Neural cell (in vitro differentiated cells): Measurements from ENCODE around the gene FHL3. TPM values are rescaled to one million over a fixed set of nuclear protein-coding genes. Genes with fewer than 3 reads are reported as not detected.
"Not testable (repeated sequence)": the region's sequence is repeated elsewhere in the genome, so short reads cannot be mapped to it uniquely, and the experiment has no call there.

Experiments
- H2AFZ ChIP-seq: fragments of 200-600, 300-800 bp; sonication (generic), shearing (Covaris generic); 2 replicates; pipeline ENCODE4 v1.6.0; 2014; ENCODE audit warnings: low read depth, mild to moderate bottlenecking, antibody characterized with exemption, low read length, moderate library complexity
- H3F3A ChIP-seq: fragments of 200-600 bp; shearing (Covaris generic); 2 replicates; pipeline ENCODE4 v1.6.1; 2016; ENCODE audit warnings: mild to moderate bottlenecking, moderate library complexity, mixed read lengths, antibody characterized with exemption, low read length; ENCODE audit not compliant: insufficient read depth, poor library complexity, severe bottlenecking
- H3K27ac ChIP-seq: fragments of 200-600, 300-800 bp; sonication (generic), shearing (Covaris generic); 2 replicates; pipeline ENCODE4 v1.5.1; 2014; ENCODE audit warnings: mild to moderate bottlenecking, low read length, moderate library complexity
- H3K27me3 ChIP-seq: fragments of 300-800, 200-600 bp; sonication (generic), shearing (Covaris generic); 2 replicates; pipeline ENCODE4 v1.6.0; 2014; ENCODE audit warnings: mild to moderate bottlenecking, low read depth, low read length, moderate library complexity; ENCODE audit not compliant: insufficient read depth
- H3K36me3 ChIP-seq: fragments of 300-800, 200-600 bp; sonication (generic), shearing (Covaris generic); 2 replicates; pipeline ENCODE4 v1.5.1; 2014; ENCODE audit warnings: mild to moderate bottlenecking, antibody characterized with exemption, low read length, moderate library complexity; ENCODE audit not compliant: insufficient read depth
- H3K4me2 ChIP-seq: fragments of 300-800, 200-600 bp; sonication (generic), shearing (Covaris generic); 2 replicates; pipeline ENCODE4 v1.6.0; 2014; ENCODE audit warnings: mild to moderate bottlenecking, low read length
- H3K4me3 ChIP-seq: fragments of 300-800, 200-600 bp; sonication (generic), shearing (Covaris generic); 2 replicates; pipeline ENCODE4 v1.5.1; 2014; ENCODE audit warnings: mild to moderate bottlenecking, low read length, moderate library complexity
- H3K79me2 ChIP-seq: fragments of 200-600 bp; shearing (Covaris generic); replicated peaks from 2 replicates; pipeline ENCODE4 v1.6.0; 2014; ENCODE audit warnings: mild to moderate bottlenecking, low read length, moderate library complexity; ENCODE audit not compliant: insufficient read depth
- H3K9ac ChIP-seq: fragments of 300-800, 200-600 bp; sonication (generic), shearing (Covaris generic); 2 replicates; pipeline ENCODE4 v1.6.1; 2016; ENCODE audit warnings: mild to moderate bottlenecking, low read length, mixed read lengths
- H3K9me2 ChIP-seq: fragments of 200-600 bp; shearing (Covaris generic); 2 replicates; pipeline ENCODE4 v1.6.1; 2016; ENCODE audit warnings: mild to moderate bottlenecking, low read length, mixed read lengths; ENCODE audit not compliant: insufficient read depth
- H3K9me3 ChIP-seq: fragments of 200-600, 300-800 bp; sonication (generic), shearing (Covaris generic); 2 replicates; pipeline ENCODE4 v1.6.1; 2016; ENCODE audit warnings: mild to moderate bottlenecking, mixed run types, low read length, moderate library complexity, mixed read lengths
- H4K20me1 ChIP-seq: fragments of 200-600 bp; shearing (Covaris generic); 2 replicates; pipeline ENCODE4 v1.6.1; 2016; ENCODE audit warnings: mild to moderate bottlenecking, mixed run types; ENCODE audit not compliant: insufficient read depth
- EP300 ChIP-seq: fragments of 450-650 bp; conservative IDR thresholded peaks from 2 replicates; pipeline ENCODE4 v1.6.1; 2014; ENCODE audit warnings: antibody characterized with exemption, mild to moderate bottlenecking, moderate library complexity; ENCODE audit not compliant: poor library complexity, severe bottlenecking
- MXI1 ChIP-seq: fragments of 450-650 bp; conservative IDR thresholded peaks from 2 replicates; pipeline ENCODE4 v1.6.1; 2014; ENCODE audit warnings: antibody characterized with exemption, mild to moderate bottlenecking; ENCODE audit not compliant: poor library complexity, severe bottlenecking
- POLR2AphosphoS5 ChIP-seq: IDR thresholded peaks from 2 replicates; pipeline ENCODE4 v1.6.1; 2012
- RAD21 ChIP-seq: fragments of 450-650 bp; conservative IDR thresholded peaks from 2 replicates; pipeline ENCODE4 v1.6.1; 2014; ENCODE audit warnings: antibody characterized with exemption, mild to moderate bottlenecking, moderate library complexity
- SMC3 ChIP-seq: fragments of 450-650 bp; conservative IDR thresholded peaks from 2 replicates; pipeline ENCODE4 v1.6.1; 2014; ENCODE audit warnings: antibody characterized with exemption, mild to moderate bottlenecking, moderate library complexity; ENCODE audit not compliant: poor library complexity
- polyA plus RNA-seq: library from polyadenylated mRNA; depleted of rRNA; stranded (reverse); fragments of >200 nt; gene quantifications from 2 replicates; pipeline ENCODE4 v1.2.3, GENCODE V29; 2014
- TF ChIP-seq, protein P1 (sequence below): fragments of 450-650 bp; IDR thresholded peaks from 2 replicates; pipeline ENCODE4 v1.5.1; 2014; ENCODE audit warnings: antibody characterized with exemption, mild to moderate bottlenecking, moderate library complexity; ENCODE audit not compliant: poor library complexity, severe bottlenecking
- TF ChIP-seq, protein P2 (sequence below): IDR thresholded peaks from 2 replicates; pipeline ENCODE4 v1.6.1; 2012; ENCODE audit warnings: borderline replicate concordance

The FHL3 gene
- polyA plus RNA-seq, 1 donor from 2014 or later = 3.5 TPM

DNA sequence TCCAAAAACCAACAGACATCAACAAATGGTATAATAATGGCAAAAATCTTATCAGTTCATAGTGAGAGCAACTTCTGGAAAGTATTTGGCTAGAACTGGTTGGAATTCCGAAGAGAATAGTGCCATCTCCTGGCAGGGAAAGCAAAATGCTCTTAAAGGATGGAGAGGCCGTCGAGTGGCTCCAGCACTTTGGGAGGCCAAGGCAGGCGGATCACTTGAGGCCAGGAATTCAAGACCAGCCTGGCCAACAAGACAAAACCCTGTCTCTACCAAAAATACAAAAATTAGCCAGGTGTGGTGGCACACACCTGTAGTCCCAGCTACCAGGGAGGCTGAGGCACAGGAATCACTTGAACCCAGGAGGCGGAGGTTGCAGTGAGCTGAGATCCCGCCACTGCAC, 30.2 kb downstream of the FHL3 start:
- not testable (repeated sequence) for H3K79me2 ChIP-seq, H3K27me3 ChIP-seq, H3K4me3 ChIP-seq, H3K27ac ChIP-seq, H3K9ac ChIP-seq, H3F3A ChIP-seq, H3K9me3 ChIP-seq, H3K9me2 ChIP-seq, H3K4me2 ChIP-seq, H4K20me1 ChIP-seq, H2AFZ ChIP-seq
- H3K36me3 ChIP-seq = peaks cover 14% of the 10 kb centered on the region
- TF ChIP-seq, protein P1, sequence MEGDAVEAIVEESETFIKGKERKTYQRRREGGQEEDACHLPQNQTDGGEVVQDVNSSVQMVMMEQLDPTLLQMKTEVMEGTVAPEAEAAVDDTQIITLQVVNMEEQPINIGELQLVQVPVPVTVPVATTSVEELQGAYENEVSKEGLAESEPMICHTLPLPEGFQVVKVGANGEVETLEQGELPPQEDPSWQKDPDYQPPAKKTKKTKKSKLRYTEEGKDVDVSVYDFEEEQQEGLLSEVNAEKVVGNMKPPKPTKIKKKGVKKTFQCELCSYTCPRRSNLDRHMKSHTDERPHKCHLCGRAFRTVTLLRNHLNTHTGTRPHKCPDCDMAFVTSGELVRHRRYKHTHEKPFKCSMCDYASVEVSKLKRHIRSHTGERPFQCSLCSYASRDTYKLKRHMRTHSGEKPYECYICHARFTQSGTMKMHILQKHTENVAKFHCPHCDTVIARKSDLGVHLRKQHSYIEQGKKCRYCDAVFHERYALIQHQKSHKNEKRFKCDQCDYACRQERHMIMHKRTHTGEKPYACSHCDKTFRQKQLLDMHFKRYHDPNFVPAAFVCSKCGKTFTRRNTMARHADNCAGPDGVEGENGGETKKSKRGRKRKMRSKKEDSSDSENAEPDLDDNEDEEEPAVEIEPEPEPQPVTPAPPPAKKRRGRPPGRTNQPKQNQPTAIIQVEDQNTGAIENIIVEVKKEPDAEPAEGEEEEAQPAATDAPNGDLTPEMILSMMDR = peak; percentile 67
- TF ChIP-seq SMC3 (peak; percentile 64), RAD21 (peak; percentile 59)

DNA sequence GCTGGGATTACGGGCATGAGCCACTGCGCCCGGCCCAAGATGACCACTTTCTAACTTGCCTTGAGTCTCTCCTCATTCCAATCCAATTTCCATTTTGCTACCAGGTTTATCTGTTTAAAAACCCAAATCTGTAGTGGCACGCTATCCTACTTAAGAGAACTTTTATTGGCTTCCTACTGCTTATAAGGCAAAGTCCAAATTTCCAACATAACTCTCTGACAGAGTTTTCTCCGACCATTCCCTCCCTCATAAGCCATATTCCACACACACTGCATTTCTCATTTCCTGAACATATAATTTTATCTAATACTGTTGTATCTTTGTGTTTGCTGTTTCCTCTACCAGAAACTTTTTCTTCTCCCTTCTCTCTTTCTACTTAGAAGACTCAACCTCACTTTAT, 30.7 kb downstream of the FHL3 start:
- H3K9me2 ChIP-seq = no peaks in the 10 kb centered on the region
- no peak overlapping the region for H3K9ac ChIP-seq
- H3K79me2 ChIP-seq = no peaks in the 10 kb centered on the region
- no peaks in the 10 kb centered on the region for H3K9me3 ChIP-seq
- no peak overlapping the region for H3K4me3 ChIP-seq
- H3K27ac ChIP-seq = no peak overlapping the region
- no peak for TF ChIP-seq EP300
- TF ChIP-seq, protein P1 = no peak
- no peak for TF ChIP-seq MXI1
- no peak for TF ChIP-seq POLR2AphosphoS5
- no peak for TF ChIP-seq SMC3
- peaks cover 14% of the 10 kb centered on the region for H3K36me3 ChIP-seq
- H2AFZ ChIP-seq = no peak overlapping the region
- no peaks in the 10 kb centered on the region for H4K20me1 ChIP-seq
- H3K4me2 ChIP-seq = no peak overlapping the region
- H3K27me3 ChIP-seq = no peaks in the 10 kb centered on the region
- no peaks in the 10 kb centered on the region for H3F3A ChIP-seq

DNA sequence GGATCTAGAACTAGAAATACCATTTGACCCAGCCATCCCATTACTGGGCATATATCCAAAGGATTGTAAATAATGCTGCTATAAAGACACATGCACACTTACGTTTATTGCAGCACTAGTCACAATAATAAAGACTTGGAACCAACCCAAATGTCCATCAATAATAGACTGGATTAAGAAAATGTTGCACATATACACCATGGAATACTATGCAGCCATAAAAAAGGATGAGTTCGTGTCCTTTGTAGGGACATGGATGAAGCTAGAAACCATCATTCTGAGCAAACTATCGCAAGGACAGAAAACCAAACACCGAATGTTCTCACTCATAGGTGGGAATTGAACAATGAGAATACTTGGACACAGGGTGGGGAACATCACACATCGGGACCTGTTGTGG, 31.6 kb downstream of the FHL3 start:
- H4K20me1 ChIP-seq, H3K27me3 ChIP-seq, H2AFZ ChIP-seq, H3K4me2 ChIP-seq, H3K9me2 ChIP-seq, H3K4me3 ChIP-seq, H3F3A ChIP-seq, H3K27ac ChIP-seq, H3K9me3 ChIP-seq, H3K79me2 ChIP-seq, H3K9ac ChIP-seq: not testable (repeated sequence)
- peaks cover 13% of the 10 kb centered on the region for H3K36me3 ChIP-seq

DNA sequence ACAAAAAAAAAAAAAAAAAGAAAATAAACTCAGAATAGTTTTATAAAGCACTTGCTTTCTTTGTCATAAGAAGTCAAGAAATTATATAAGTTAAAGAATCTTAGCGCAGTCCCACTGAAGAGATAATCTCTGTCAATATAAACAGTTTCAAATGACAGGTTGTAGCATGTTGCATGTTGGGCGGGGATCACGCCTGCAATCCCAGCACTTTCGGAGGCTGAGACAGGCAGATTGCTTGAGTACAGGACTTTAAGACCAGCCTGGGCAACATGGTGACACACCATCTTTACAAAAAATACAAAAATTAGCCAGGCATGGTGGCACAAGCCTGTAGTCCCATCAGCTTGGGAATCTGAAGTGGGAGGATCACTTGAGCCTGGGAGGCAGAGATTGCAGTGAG, 40.0 kb downstream of the FHL3 start:
- no peaks in the 10 kb centered on the region for H3K9me3 ChIP-seq
- H3K9me2 ChIP-seq = no peaks in the 10 kb centered on the region
- TF ChIP-seq POLR2AphosphoS5 (no peak), SMC3 (no peak), MXI1 (no peak), EP300 (no peak)
- TF ChIP-seq, protein P1 = no peak
- TF ChIP-seq, protein P2, sequence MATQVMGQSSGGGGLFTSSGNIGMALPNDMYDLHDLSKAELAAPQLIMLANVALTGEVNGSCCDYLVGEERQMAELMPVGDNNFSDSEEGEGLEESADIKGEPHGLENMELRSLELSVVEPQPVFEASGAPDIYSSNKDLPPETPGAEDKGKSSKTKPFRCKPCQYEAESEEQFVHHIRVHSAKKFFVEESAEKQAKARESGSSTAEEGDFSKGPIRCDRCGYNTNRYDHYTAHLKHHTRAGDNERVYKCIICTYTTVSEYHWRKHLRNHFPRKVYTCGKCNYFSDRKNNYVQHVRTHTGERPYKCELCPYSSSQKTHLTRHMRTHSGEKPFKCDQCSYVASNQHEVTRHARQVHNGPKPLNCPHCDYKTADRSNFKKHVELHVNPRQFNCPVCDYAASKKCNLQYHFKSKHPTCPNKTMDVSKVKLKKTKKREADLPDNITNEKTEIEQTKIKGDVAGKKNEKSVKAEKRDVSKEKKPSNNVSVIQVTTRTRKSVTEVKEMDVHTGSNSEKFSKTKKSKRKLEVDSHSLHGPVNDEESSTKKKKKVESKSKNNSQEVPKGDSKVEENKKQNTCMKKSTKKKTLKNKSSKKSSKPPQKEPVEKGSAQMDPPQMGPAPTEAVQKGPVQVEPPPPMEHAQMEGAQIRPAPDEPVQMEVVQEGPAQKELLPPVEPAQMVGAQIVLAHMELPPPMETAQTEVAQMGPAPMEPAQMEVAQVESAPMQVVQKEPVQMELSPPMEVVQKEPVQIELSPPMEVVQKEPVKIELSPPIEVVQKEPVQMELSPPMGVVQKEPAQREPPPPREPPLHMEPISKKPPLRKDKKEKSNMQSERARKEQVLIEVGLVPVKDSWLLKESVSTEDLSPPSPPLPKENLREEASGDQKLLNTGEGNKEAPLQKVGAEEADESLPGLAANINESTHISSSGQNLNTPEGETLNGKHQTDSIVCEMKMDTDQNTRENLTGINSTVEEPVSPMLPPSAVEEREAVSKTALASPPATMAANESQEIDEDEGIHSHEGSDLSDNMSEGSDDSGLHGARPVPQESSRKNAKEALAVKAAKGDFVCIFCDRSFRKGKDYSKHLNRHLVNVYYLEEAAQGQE = no peak
- H2AFZ ChIP-seq = no peak overlapping the region
- no peaks in the 10 kb centered on the region for H4K20me1 ChIP-seq
- no peaks in the 10 kb centered on the region for H3K27me3 ChIP-seq
- no peaks in the 10 kb centered on the region for H3K36me3 ChIP-seq
- no peak overlapping the region for H3K27ac ChIP-seq
- no peak overlapping the region for H3K9ac ChIP-seq
- H3K4me2 ChIP-seq = no peak overlapping the region
- no peaks in the 10 kb centered on the region for H3F3A ChIP-seq
- no peaks in the 10 kb centered on the region for H3K79me2 ChIP-seq
- no peak overlapping the region for H3K4me3 ChIP-seq
